ENCODE results near the gene UCHL3. TPM values are rescaled to one million over a fixed set of nuclear protein-coding genes. Genes with fewer than 3 reads are reported as not detected.

Gene UCHL3
- polyA plus RNA-seq, 3 donors: 22.4 to 66.8 (median 51.8) TPM

GRCh38 chr13:75617230-75617629 is 67.6 kb downstream of the UCHL3 start:
- H4K20me1 ChIP-seq (ENCODE audit: insufficient read depth, low read length): no peaks in the 10 kb centered on the region
- no peak overlapping the region for H2AFZ ChIP-seq (ENCODE audit: insufficient read depth, low read depth, low read length, poor library complexity, severe bottlenecking)

GRCh38 chr13:75618308-75618707 is 68.7 kb downstream of the UCHL3 start:
- 64% methylated on average over 1 of the region's 1 CpG for WGBS (ENCODE audit: insufficient coverage)
- peaks cover 4 to 14% of the 10 kb centered on the region in 2 donors for H3K36me3 Mint-ChIP-seq

More at GRCh38 chr13:75617230-75617629, 67.6 kb downstream of the UCHL3 start:
- peaks cover 4 to 11% of the 10 kb centered on the region in 2 donors for H3K36me3 Mint-ChIP-seq
- Histone ChIP-seq H3K27me3 (ENCODE audit: control insufficient read depth in 2 of 2, insufficient read depth in 2 of 2, low read length in 2 of 2) (no peaks in the 10 kb centered on the region), H3K4me2 (replicated peaks; ENCODE audit: extremely low read depth, low read length, poor library complexity, severe bottlenecking) (no peak overlapping the region), H3K36me3 (replicated peaks in 1 of 2; ENCODE audit: control insufficient read depth in 1 of 2, insufficient read depth in 2 of 2, low read length in 2 of 2) (no peaks in the 10 kb centered on the region), H3K27ac (ENCODE audit: low read depth in 1 of 2, low read length in 2 of 2) (no peak overlapping the region), H3K4me1 (ENCODE audit: control insufficient read depth in 1 of 2, insufficient read depth in 2 of 2, low read length in 2 of 2) (no peaks in the 10 kb centered on the region), H3K4me3 (replicated peaks in 1 of 3; ENCODE audit: low read depth in 2 of 3, low read length in 3 of 3) (no peak overlapping the region), H3K9me3 (replicated peaks in 1 of 2; ENCODE audit: control insufficient read depth in 1 of 2, insufficient read depth in 1 of 2, low read length in 2 of 2) (no peaks in the 10 kb centered on the region), H3K9ac (ENCODE audit: insufficient read depth, low read length, poor library complexity, severe bottlenecking) (no peak overlapping the region), H3K79me2 (ENCODE audit: insufficient read depth, low read length) (no peaks in the 10 kb centered on the region)
- peaks cover 0 to 3% (median 0%) of the 10 kb centered on the region in 3 donors for H3K27me3 Mint-ChIP-seq (ENCODE audit: low read depth in 3 of 3)
- intact Hi-C loops (cut with micrococcal nuclease): no loop called here
- H3K4me3 Mint-ChIP-seq: no peak overlapping the region
- H3K9me3 Mint-ChIP-seq: peaks cover 0 to 4% (median 0%) of the 10 kb centered on the region in 7 donors
- H3K27ac Mint-ChIP-seq: no peak overlapping the region
- DNase-seq: no peak
- TF ChIP-seq CTCF (IDR thresholded peaks at IDR 0.05): no peak
- H3K4me1 Mint-ChIP-seq: no peaks in the 10 kb centered on the region
- WGBS (ENCODE audit: insufficient coverage): 88% methylated on average over 1 of the region's 1 CpG

More at GRCh38 chr13:75618308-75618707, 68.7 kb downstream of the UCHL3 start:
- H3K9me3 Mint-ChIP-seq: peaks cover 0 to 4% (median 0%) of the 10 kb centered on the region in 7 donors
- H3K27me3 Mint-ChIP-seq (ENCODE audit: low read depth in 3 of 3): peaks cover 0 to 3% (median 0%) of the 10 kb centered on the region in 3 donors
- Histone ChIP-seq H3K4me2 (replicated peaks; ENCODE audit: extremely low read depth, low read length, poor library complexity, severe bottlenecking) (no peak overlapping the region), H3K79me2 (ENCODE audit: insufficient read depth, low read length) (no peaks in the 10 kb centered on the region), H2AFZ (ENCODE audit: insufficient read depth, low read depth, low read length, poor library complexity, severe bottlenecking) (no peak overlapping the region), H3K9ac (ENCODE audit: insufficient read depth, low read length, poor library complexity, severe bottlenecking) (no peak overlapping the region), H3K4me1 (ENCODE audit: control insufficient read depth in 1 of 2, insufficient read depth in 2 of 2, low read length in 2 of 2) (no peaks in the 10 kb centered on the region), H3K27me3 (ENCODE audit: control insufficient read depth in 2 of 2, insufficient read depth in 2 of 2, low read length in 2 of 2) (no peaks in the 10 kb centered on the region), H3K9me3 (replicated peaks in 1 of 2; ENCODE audit: control insufficient read depth in 1 of 2, insufficient read depth in 1 of 2, low read length in 2 of 2) (no peaks in the 10 kb centered on the region), H3K36me3 (replicated peaks in 1 of 2; ENCODE audit: control insufficient read depth in 1 of 2, insufficient read depth in 2 of 2, low read length in 2 of 2) (no peaks in the 10 kb centered on the region), H3K4me3 (replicated peaks in 1 of 3; ENCODE audit: low read depth in 2 of 3, low read length in 3 of 3) (no peak overlapping the region), H3K27ac (ENCODE audit: low read depth in 1 of 2, low read length in 2 of 2) (no peak overlapping the region), H4K20me1 (ENCODE audit: insufficient read depth, low read length) (no peaks in the 10 kb centered on the region)
- H3K4me1 Mint-ChIP-seq: no peaks in the 10 kb centered on the region
- no peak for TF ChIP-seq CTCF (IDR thresholded peaks at IDR 0.05)
- intact Hi-C loops (cut with micrococcal nuclease): no loop called here
- H3K4me3 Mint-ChIP-seq: no peak overlapping the region
- no peak for DNase-seq
- H3K27ac Mint-ChIP-seq: peak overlapping the region in 1 of 7 donors; percentile 11

Data from CD14-positive monocyte (primary cell).